HepG2 (cell line): ENCODE results near the gene AGK. TPM values are rescaled to one million over a fixed set of nuclear protein-coding genes. Genes with fewer than 3 reads are reported as not detected.

Experiments
- ARNT ChIP-seq: fragments of 450-650 bp; IDR thresholded peaks from 2 replicates; pipeline ENCODE4 v1.6.1; 2017
- CREB1 ChIP-seq, 2 experiments: fragments of 450-650 bp in 1 of 2; IDR thresholded peaks; 2 replicates each; pipeline ENCODE4 v1.6.1; 2016 to 2017; ENCODE audit warnings: control low read depth in 1 of 2, mild to moderate bottlenecking in 1 of 2, missing compliant biosample characterization in 1 of 2, missing genetic modification characterization in 1 of 2
- DBP ChIP-seq: sonication (generic); formaldehyde crosslinking; IDR thresholded peaks from 2 replicates; pipeline ENCODE4 v1.4.0; 2020; ENCODE audit warnings: missing genetic modification reagents; ENCODE audit errors: not compliant biosample characterization
- DPF2 ChIP-seq: sonication (generic); formaldehyde crosslinking; IDR thresholded peaks from 2 replicates; pipeline ENCODE4 v1.4.0; 2020; ENCODE audit warnings: mild to moderate bottlenecking, low read depth, missing genetic modification reagents, borderline replicate concordance
- EHMT2 ChIP-seq: fragments of 200-600 bp; sonication (generic); IDR thresholded peaks from 2 replicates; pipeline ENCODE4 v1.7.0; 2017; ENCODE audit warnings: antibody characterized with exemption, low read depth, low read length, borderline replicate concordance
- ELF4 ChIP-seq: sonication (generic); formaldehyde crosslinking; IDR thresholded peaks from 2 replicates; pipeline ENCODE4 v1.5.0; 2020; ENCODE audit warnings: missing genetic modification reagents, mild to moderate bottlenecking, moderate library complexity, borderline replicate concordance
- HNRNPL ChIP-seq: fragments of 200-400 bp; formaldehyde crosslinking; IDR thresholded peaks from 2 replicates; pipeline ENCODE4 v1.6.1; 2017; ENCODE audit warnings: mild to moderate bottlenecking, low read depth, low read length
- MTERF4 ChIP-seq: sonication (generic); formaldehyde crosslinking; IDR thresholded peaks from 2 replicates; pipeline ENCODE4 v1.8.0; 2023; ENCODE audit warnings: mild to moderate bottlenecking, missing genetic modification reagents
- MXD4 ChIP-seq: IDR thresholded peaks from 2 replicates; pipeline ENCODE4 v1.6.1; 2016; ENCODE audit warnings: mild to moderate bottlenecking, missing biosample characterization, missing genetic modification reagents
- NFRKB ChIP-seq: fragments of 450-650 bp; IDR thresholded peaks from 2 replicates; pipeline ENCODE4 v1.6.1; 2017
- RNF2 ChIP-seq: fragments of 450-650 bp; conservative IDR thresholded peaks from 2 replicates; pipeline ENCODE4 v1.6.1; 2016; ENCODE audit warnings: low read depth
- SETDB1 ChIP-seq: sonication (generic); formaldehyde crosslinking; IDR thresholded peaks from 2 replicates; pipeline ENCODE4 v1.5.1; 2020; ENCODE audit warnings: missing genetic modification reagents, mild to moderate bottlenecking, borderline replicate concordance
- SP5 ChIP-seq: IDR thresholded peaks from 2 replicates; pipeline ENCODE4 v1.6.1; 2016; ENCODE audit warnings: low read depth, borderline replicate concordance
- SRSF1 ChIP-seq: fragments of 200-400 bp; formaldehyde crosslinking; optimal IDR thresholded peaks from 2 replicates; pipeline ENCODE3; 2017; ENCODE audit warnings: mild to moderate bottlenecking, low read depth, low read length, moderate library complexity
- ZNF224 ChIP-seq: sonication (generic); formaldehyde crosslinking; IDR thresholded peaks from 2 replicates; pipeline ENCODE4 v1.5.0; 2020; ENCODE audit warnings: mild to moderate bottlenecking, missing genetic modification reagents
- ZNF274 ChIP-seq: sonication (generic); formaldehyde crosslinking; IDR thresholded peaks from 2 replicates; pipeline ENCODE4 v1.5.1; 2020; ENCODE audit warnings: mild to moderate bottlenecking, missing genetic modification reagents
- ZNF441 ChIP-seq: sonication (generic); formaldehyde crosslinking; IDR thresholded peaks from 2 replicates; pipeline ENCODE4 v1.7.0; 2021; ENCODE audit warnings: missing genetic modification reagents, borderline replicate concordance
- ZNF496 ChIP-seq: sonication (generic); formaldehyde crosslinking; IDR thresholded peaks from 2 replicates; pipeline ENCODE4 v1.8.1; 2023; ENCODE audit warnings: mild to moderate bottlenecking, moderate library complexity, missing genetic modification reagents; ENCODE audit not compliant: insufficient replicate concordance
- ZNF512B ChIP-seq: sonication (generic); formaldehyde crosslinking; IDR thresholded peaks from 2 replicates; pipeline ENCODE4 v1.5.1; 2020; ENCODE audit warnings: missing genetic modification reagents, mild to moderate bottlenecking, borderline replicate concordance
- ZNF552 ChIP-seq: sonication (generic); formaldehyde crosslinking; IDR thresholded peaks from 2 replicates; pipeline ENCODE4 v1.9.0; 2022; ENCODE audit warnings: missing genetic modification reagents, mild to moderate bottlenecking, borderline replicate concordance
- ZNF777 ChIP-seq: sonication (generic); formaldehyde crosslinking; IDR thresholded peaks from 2 replicates; pipeline ENCODE4 v1.4.0; 2020; ENCODE audit warnings: missing genetic modification reagents
- ZSCAN5A ChIP-seq: sonication (generic); formaldehyde crosslinking; IDR thresholded peaks from 2 replicates; pipeline ENCODE4 v1.8.0; 2022; ENCODE audit warnings: mild to moderate bottlenecking, missing genetic modification reagents, borderline replicate concordance
- polyA plus RNA-seq, 8 experiments: library from polyadenylated mRNA; depleted of rRNA in 3 of 8; stranded (reverse) in 7 of 8; unstranded in 1 of 8; fragments of >200 nt; fragmentation: Illumina TruSeq in 4 of 8; extraction: Trizol in 4 of 8; gene quantifications; 2 replicates each; pipeline versions ENCODE4 v1.2.1 to v1.2.3, GENCODE V29; 2011 to 2016; ENCODE audit warnings: low read depth in 4 of 8, missing spikeins in 1 of 8, mixed read lengths in 1 of 8; ENCODE audit not compliant: insufficient read depth in 1 of 8
- total RNA-seq, 5 experiments: library from RNA; depleted of rRNA; stranded (reverse); fragments of >200 nt; fragmentation: Illumina TruSeq; extraction: Trizol; gene quantifications; 2 replicates each; pipeline ENCODE4 v1.2.3, GENCODE V29; 2016; ENCODE audit warnings: low read depth in 1 of 5
- TF ChIP-seq, protein P1 (sequence below): sonication (generic); formaldehyde crosslinking; IDR thresholded peaks from 2 replicates; pipeline ENCODE4 v1.5.1; 2020; ENCODE audit warnings: missing genetic modification reagents, mild to moderate bottlenecking, borderline replicate concordance

The AGK gene
- total and polyA plus RNA-seq, 2 of the 13 experiments (the other 11 are each of a cell fraction or from before 2014, with no cell fraction given) = 23.7 to 30.1 TPM

DNA sequence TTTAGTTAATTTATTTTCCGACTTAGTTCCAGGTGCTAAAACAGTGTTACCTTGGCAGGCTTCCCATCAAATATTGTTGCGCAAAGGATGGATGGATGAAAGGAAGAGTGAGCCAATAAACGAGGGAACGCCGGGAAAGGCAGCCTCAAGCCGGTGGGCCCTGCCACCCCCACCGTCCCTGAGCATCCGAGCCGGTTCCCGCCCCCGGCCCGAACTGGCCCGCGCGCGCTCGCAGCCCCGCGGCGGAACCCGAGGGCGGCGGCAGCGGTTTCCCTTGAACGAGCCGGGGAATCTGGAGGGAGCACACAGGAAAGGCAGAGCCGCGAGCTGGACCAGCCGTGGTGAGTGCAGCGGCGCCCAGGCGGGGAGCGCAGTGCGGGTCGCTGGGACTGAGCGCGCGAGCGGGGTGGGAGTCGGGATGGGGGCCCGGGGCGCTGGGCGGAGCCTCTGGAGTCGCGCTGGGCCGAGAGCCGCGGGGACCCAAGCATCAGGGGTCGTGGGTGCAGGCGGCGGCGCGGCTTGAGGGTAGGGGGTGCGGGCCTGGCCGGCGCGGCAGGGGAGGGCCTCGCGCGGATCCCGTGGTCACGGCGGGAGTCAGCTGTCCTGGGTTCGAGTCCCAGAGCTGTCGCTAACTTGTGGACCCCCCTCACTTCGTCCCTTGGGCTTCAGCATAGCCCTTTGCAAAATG, at the start of gene AGK (continued):
- TF ChIP-seq DBP (CRISPR knock-in tag) (no peak), EHMT2 (peak; percentile 32; the same call in 1 of the 2 replicates), ZNF441 (CRISPR knock-in tag) (peak; percentile 34; the same call in 1 of the 2 replicates), SETDB1 (CRISPR knock-in tag) (no peak), MXD4 (CRISPR knock-in tag) (no peak), RNF2 (peak; percentile 65), HNRNPL (no peak), ZNF224 (CRISPR knock-in tag) (no peak), ZSCAN5A (CRISPR knock-in tag) (peak; percentile 58; the same call in 1 of the 2 replicates), SRSF1 (no peak), NFRKB (no peak), ZNF274 (CRISPR knock-in tag) (peak; percentile 48; the same call in 1 of the 2 replicates), DPF2 (CRISPR knock-in tag) (no peak), ELF4 (no peak), ZNF496 (CRISPR knock-in tag) (no peak), ARNT (no peak), SP5 (CRISPR knock-in tag) (no peak), ZNF512B (CRISPR knock-in tag) (no peak), ZNF552 (CRISPR knock-in tag) (peak; percentile 82; the same call in 1 of the 2 replicates), MTERF4 (CRISPR knock-in tag) (peak; percentile 88), CREB1 (IDR thresholded peaks at IDR 0.05) (no peak), CREB1 (CRISPR knock-in tag; IDR thresholded peaks at IDR 0.05) (no peak), ZNF777 (CRISPR knock-in tag) (peak; percentile 61; the same call in 1 of the 2 replicates)
- TF ChIP-seq, protein P1, sequence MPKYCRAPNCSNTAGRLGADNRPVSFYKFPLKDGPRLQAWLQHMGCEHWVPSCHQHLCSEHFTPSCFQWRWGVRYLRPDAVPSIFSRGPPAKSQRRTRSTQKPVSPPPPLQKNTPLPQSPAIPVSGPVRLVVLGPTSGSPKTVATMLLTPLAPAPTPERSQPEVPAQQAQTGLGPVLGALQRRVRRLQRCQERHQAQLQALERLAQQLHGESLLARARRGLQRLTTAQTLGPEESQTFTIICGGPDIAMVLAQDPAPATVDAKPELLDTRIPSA (CRISPR knock-in tag) = peak; percentile 46; the same call in 1 of the 2 replicates
